ENCODE measurements around the gene HSPA9.

HSPA9 gene

GRCh38 chr5:138582959-138583358 lies 7.8 kb upstream of the HSPA9 start:
- Histone ChIP-seq H3K4me3 (replicated peaks; ENCODE audit: insufficient read depth, low read length) (no peak overlapping the region), H3K27me3 (ENCODE audit: insufficient read depth, poor library complexity, severe bottlenecking) (no peaks in the 10 kb centered on the region), H3K27ac (replicated peaks) (no peak overlapping the region)
- no peak for TF ChIP-seq SPI1 (IDR thresholded peaks at IDR 0.05; ENCODE audit: borderline replicate concordance, low read depth)
- no peak for TF ChIP-seq REST (IDR thresholded peaks at IDR 0.05; ENCODE audit: insufficient replicate concordance, low read depth)
- TF ChIP-seq CTCF (IDR thresholded peaks at IDR 0.05; ENCODE audit: insufficient read depth, low read length): no peak
- TF ChIP-seq POLR2AphosphoS5 (IDR thresholded peaks at IDR 0.05; ENCODE audit: low read depth): no peak
- TF ChIP-seq GABPA (IDR thresholded peaks at IDR 0.05; ENCODE audit: low read depth): no peak
- no peak for DNase-seq (ENCODE audit: low read depth in 1 of 2, low spot score in 1 of 2)

GRCh38 chr5:138580777-138581176 lies 5.6 kb upstream of the HSPA9 start:
- H3K27me3 ChIP-seq (ENCODE audit: insufficient read depth, poor library complexity, severe bottlenecking): no peaks in the 10 kb centered on the region

GRCh38 chr5:138580001-138580400 lies 4.8 kb upstream of the HSPA9 start:
- H3K27me3 ChIP-seq (ENCODE audit: insufficient read depth, poor library complexity, severe bottlenecking): no peaks in the 10 kb centered on the region
- TF ChIP-seq POLR2AphosphoS5 (IDR thresholded peaks at IDR 0.05; ENCODE audit: low read depth) (no peak), CTCF (IDR thresholded peaks at IDR 0.05; ENCODE audit: insufficient read depth, low read length) (no peak)
- DNase-seq (ENCODE audit: low read depth in 1 of 2, low spot score in 1 of 2): no peak
- H3K4me3 ChIP-seq (replicated peaks; ENCODE audit: insufficient read depth, low read length): no peak overlapping the region
- no peak overlapping the region for H3K27ac ChIP-seq (replicated peaks)

More at GRCh38 chr5:138580777-138581176, 5.6 kb upstream of the HSPA9 start:
- Histone ChIP-seq H3K4me3 (replicated peaks; ENCODE audit: insufficient read depth, low read length) (no peak overlapping the region), H3K27ac (replicated peaks) (no peak overlapping the region)
- DNase-seq (ENCODE audit: low read depth in 1 of 2, low spot score in 1 of 2): no peak
- TF ChIP-seq POLR2AphosphoS5 (IDR thresholded peaks at IDR 0.05; ENCODE audit: low read depth) (no peak), GABPA (IDR thresholded peaks at IDR 0.05; ENCODE audit: low read depth) (no peak), REST (IDR thresholded peaks at IDR 0.05; ENCODE audit: insufficient replicate concordance, low read depth) (no peak), SPI1 (IDR thresholded peaks at IDR 0.05; ENCODE audit: borderline replicate concordance, low read depth) (no peak), CTCF (IDR thresholded peaks at IDR 0.05; ENCODE audit: insufficient read depth, low read length) (no peak)

GRCh38 chr5:138579517-138579863 lies 4.3 kb upstream of the HSPA9 start:
- no peak for TF ChIP-seq CTCF (IDR thresholded peaks at IDR 0.05; ENCODE audit: insufficient read depth, low read length)
- no peak for TF ChIP-seq GABPA (IDR thresholded peaks at IDR 0.05; ENCODE audit: low read depth)
- no peak for TF ChIP-seq SPI1 (IDR thresholded peaks at IDR 0.05; ENCODE audit: borderline replicate concordance, low read depth)
- no peak for TF ChIP-seq POLR2AphosphoS5 (IDR thresholded peaks at IDR 0.05; ENCODE audit: low read depth)
- TF ChIP-seq REST (IDR thresholded peaks at IDR 0.05; ENCODE audit: insufficient replicate concordance, low read depth): no peak
- Histone ChIP-seq H3K27ac (replicated peaks) (no peak overlapping the region), H3K27me3 (ENCODE audit: insufficient read depth, poor library complexity, severe bottlenecking) (no peaks in the 10 kb centered on the region), H3K4me3 (replicated peaks; ENCODE audit: insufficient read depth, low read length) (no peak overlapping the region)
- no peak for DNase-seq (ENCODE audit: low read depth in 1 of 2, low spot score in 1 of 2)

Measured in HL-60 (cell line).